ENCODE results near the gene CAVIN1. TPM values are rescaled to one million over a fixed set of nuclear protein-coding genes. Genes with fewer than 3 reads are reported as not detected.
A peak's percentile ranks its signal among the peaks of the same experiment; 100 is the strongest.

Gene CAVIN1
- total RNA-seq (100 to 1,000 TPM; 129 to 224 (median 150) TPM), polyA plus RNA-seq (100 to 1,000 TPM in 1 of 3 donors, 10 to 100 TPM in 2; 25.3 to 129 (median 34.7) TPM)
- long read RNA-seq, donor 1, transcript CAVIN1-201 (2 exons, 3,828 nt), result major isoform, 78 of 93 reads
- long read RNA-seq, donor 1, partial matches to known transcripts, result 7 of 93 reads
- long read RNA-seq, donor 1, other reads (novel, unspliced or antisense), result 8 of 93 reads
- long read RNA-seq, donor 2, transcript CAVIN1-201 (2 exons, 3,828 nt), result major isoform, 67 of 67 reads
- long read RNA-seq, donor 2, partial matches to known transcripts, result 0 of 67 reads
- long read RNA-seq, donor 2, other reads (novel, unspliced or antisense), result 0 of 67 reads

GRCh38 chr17:42422958-42423712 lies at the start of gene CAVIN1:
TSS of gene CAVIN1 (minus strand) at chr17:42423256. CDS start at chr17:42423097, 159 bp downstream.
- Histone ChIP-seq H3K9me3 (no peaks in the 10 kb centered on the region), H3K27ac (peak within 1 kb of the TSS; percentile 74 to 95 (median 90)), H3K4me1 (peaks cover 0 to 73% (median 44%) of the 10 kb centered on the region in 6 donors), H3K36me3 (no peaks in the 10 kb centered on the region), H3K27me3 (replicated peaks in 1 of 7) (peaks cover 0 to 48% (median 28%) of the 10 kb centered on the region in 7 donors), H3K4me3 (peak within 1 kb of the TSS; percentile 49 to 86 (median 67))
- DNase-seq, result peak; percentile 91
- intact Hi-C loops (cut with DNase I; ENCODE audit: low total_unique reads), result no loop called here
- 3 to 5% (median 4%) methylated on average over 47 to 58 of the region's 58 CpGs for WGBS, 5 donors
- TF ChIP-seq POLR2AphosphoS5 (IDR thresholded peaks at IDR 0.05) (peak; percentile 98 to 100 (median 98)), CTCF (IDR thresholded peaks at IDR 0.05 in 8 of 11, conservative IDR thresholded peaks at IDR 0.05 in 3 of 11) (no peak), POLR2A (IDR thresholded peaks at IDR 0.05) (peak in 2 of 3 donors; percentile 46 to 86)

- Histone ChIP-seq H3K4me1 (peaks cover 0 to 18% (median 3%) of the 10 kb centered on the region in 6 donors), H3K9me3 (no peaks in the 10 kb centered on the region), H3K4me3 (no peak overlapping the region), H3K36me3 (peaks cover 0 to 100% (median 67%) of the 10 kb centered on the region in 6 donors), H3K27ac (no peak overlapping the region), H3K27me3 (replicated peaks in 1 of 7) (no peaks in the 10 kb centered on the region)
- 83 to 94% (median 85%) methylated on average over 5 of the region's 5 CpGs for WGBS, 5 donors
- intact Hi-C loops (cut with DNase I; ENCODE audit: low total_unique reads), result loop anchor here (10.0 kb wide), 1 partner anchor 47 kb away; no protein-coding TSS in a partner anchor
- DNase-seq, result no peak
- TF ChIP-seq CTCF (IDR thresholded peaks at IDR 0.05 in 8 of 11, conservative IDR thresholded peaks at IDR 0.05 in 3 of 11), result no peak
- TF ChIP-seq POLR2AphosphoS5 (IDR thresholded peaks at IDR 0.05), result no peak
- TF ChIP-seq POLR2A (IDR thresholded peaks at IDR 0.05), result no peak
Measured at GRCh38 chr17:42467889-42468288, 44.8 kb upstream of the CAVIN1 start.

- Histone ChIP-seq H3K27me3 (replicated peaks in 1 of 7) (no peaks in the 10 kb centered on the region), H3K36me3 (peaks cover 0 to 83% (median 58%) of the 10 kb centered on the region in 6 donors), H3K27ac (no peak overlapping the region), H3K9me3 (no peaks in the 10 kb centered on the region), H3K4me1 (peaks cover 10 to 56% (median 25%) of the 10 kb centered on the region in 6 donors), H3K4me3 (no peak overlapping the region)
- no peak for DNase-seq
- 81 to 86% (median 84%) methylated on average over 4 of the region's 4 CpGs for WGBS, 5 donors
- intact Hi-C loops (cut with DNase I; ENCODE audit: low total_unique reads), result loop anchor here (10.0 kb wide), 1 partner anchor 51 kb away; no protein-coding TSS in a partner anchor
- TF ChIP-seq POLR2A (IDR thresholded peaks at IDR 0.05) (no peak), POLR2AphosphoS5 (IDR thresholded peaks at IDR 0.05) (no peak), CTCF (IDR thresholded peaks at IDR 0.05 in 8 of 11, conservative IDR thresholded peaks at IDR 0.05 in 3 of 11) (no peak)
Measured at GRCh38 chr17:42463976-42464400, 40.9 kb upstream of the CAVIN1 start.
